IPS DF 4.7 (cell line): ENCODE data around the gene INPP4B.

Experiments used
- DNase-seq: peaks from one replicate; pipeline ENCODE4 v3.0.0-alpha.2; 2013; ENCODE audit warnings: low spot score; ENCODE audit errors: extremely low read depth

INPP4B gene

GRCh38 chr4:142353149-142353738 lies 492.9 kb downstream of the INPP4B start:
- DNase-seq, result no peak

DNA sequence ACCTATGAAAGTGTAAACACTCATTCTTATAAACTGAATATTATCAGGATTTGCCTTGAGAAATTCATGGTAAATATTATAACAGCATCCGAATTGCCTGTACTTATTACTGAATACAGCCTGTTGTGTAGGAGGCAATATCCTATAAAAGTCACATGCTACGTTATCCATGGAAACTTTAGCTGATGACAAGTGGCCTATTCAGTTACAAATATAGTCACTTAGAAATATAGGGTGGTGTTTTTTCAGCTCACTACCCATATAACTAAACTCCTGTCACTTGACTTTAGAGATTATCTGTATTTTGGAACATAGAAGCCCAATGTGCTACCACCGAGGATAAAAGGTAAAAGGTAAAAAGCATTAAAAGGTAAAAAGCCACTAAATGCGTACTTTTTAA lies 493.4 kb downstream of the INPP4B start:
- DNase-seq, result no peak

DNA sequence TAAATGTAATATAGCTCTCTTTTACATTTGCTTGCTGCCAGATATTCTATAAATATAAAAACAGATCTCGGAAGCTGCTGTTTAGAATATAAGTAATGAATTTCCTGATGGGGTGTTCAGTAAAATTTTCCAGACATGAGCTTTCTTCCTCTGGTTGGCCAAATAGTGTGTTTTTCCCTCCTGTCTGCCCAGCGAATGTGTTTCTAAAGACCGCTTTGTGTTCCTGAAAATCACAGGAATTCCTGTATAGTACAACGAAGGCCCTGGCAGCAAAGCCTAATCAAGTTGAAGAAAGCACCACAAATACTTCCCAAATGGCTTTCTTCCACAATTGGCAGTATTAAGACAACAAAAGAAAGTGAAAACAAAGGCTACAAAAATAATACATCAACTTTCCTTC lies 494.1 kb downstream of the INPP4B start:
- no peak for DNase-seq

DNA sequence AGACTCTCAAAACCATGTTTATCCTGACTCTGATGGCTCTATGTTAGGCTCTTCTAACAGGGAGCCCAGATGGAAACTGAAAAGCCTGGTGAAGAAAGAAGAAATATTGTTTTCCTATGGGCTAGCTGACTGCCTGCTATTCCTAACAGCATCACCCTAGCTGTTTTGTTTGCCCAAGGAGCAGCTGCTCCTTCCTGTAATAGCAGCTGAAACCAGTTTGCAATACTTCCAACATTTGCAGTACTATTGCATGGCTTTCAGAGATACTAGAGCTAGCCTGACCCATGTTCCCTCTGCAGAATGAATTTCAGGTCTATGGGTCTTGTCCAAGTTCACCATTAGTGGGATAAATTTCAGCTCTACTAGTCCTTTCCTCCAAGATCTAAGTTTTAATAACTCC lies 495.2 kb downstream of the INPP4B start:
- DNase-seq, result no peak

DNA sequence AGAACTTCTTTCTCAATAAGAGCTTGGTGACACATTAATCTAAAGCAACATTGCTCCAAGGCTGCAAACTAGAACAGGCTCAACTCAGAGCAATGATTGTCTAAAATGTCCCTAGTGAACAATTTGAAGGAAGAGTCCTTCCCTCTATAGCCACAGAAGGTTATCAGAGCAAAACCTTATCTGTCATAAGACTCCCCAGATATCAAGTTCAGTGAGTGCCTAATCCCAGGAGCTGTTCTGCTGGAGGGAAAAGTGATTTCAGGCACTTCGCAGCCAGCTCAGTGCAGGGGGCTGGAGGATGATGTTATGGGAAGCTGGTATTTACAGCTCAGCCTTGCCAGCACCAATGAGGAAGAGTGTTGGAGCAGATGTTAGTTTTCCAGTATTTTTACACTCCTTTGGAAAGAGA lies 497.5 kb downstream of the INPP4B start:
- DNase-seq, result no peak

DNA sequence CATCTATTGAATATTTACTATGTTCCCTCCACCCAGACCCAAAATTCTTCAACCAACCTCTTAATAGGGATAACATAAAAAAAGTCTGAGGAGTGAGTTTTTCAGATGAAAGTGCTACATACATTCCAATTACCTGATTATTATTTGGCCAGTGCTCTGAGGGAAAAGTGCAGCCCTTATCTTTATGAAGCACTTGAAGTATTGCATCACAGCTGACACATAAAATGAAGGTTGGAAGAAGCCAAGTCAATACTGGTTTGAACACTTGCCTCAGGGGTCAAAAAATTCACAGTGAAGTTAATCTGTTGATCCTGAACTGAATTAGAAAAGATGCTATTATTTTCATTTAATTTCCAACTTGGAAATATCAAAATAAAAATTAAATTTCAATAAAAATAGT lies 498.9 kb downstream of the INPP4B start:
- DNase-seq, result no peak

DNA sequence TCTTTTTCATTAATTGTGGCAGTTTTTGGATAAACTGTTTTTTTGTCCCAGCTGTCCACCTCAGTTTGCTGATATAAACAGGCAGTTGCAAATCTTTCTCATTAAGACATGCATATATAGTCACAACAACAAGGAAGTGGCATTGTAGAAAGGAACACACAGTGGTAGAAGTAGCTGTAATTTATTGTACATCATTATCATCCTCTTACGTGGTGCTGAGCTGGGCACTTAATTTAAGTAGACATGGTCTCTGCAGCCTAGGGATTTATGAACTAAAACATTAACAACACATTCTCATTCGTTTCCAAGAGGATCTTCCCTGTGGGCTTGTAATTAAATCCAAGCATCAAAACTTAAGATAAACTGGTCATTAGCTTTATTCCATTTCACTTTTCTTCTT lies 500.2 kb downstream of the INPP4B start:
- DNase-seq, result no peak

DNA sequence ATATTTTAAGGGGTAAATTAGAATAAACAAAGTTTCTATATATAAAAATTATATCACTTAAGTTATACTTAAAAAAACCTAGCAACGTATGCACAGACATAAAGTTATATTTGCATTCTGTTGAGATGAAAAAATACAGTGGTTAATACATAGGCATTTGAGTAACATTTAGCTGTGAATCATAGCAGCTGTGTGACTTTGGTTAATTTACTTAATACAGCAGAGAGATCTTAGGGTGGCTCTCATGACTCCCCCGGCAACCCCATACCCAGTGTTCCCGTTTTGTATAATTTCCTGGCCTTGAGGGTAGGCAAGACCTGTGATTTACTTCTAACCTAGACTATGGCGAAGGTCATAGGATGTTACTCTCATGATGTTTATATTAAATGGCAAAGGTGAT lies 504.8 kb downstream of the INPP4B start:
- DNase-seq, result no peak

- DNase-seq, result no peak
Measured at GRCh38 chr4:142339053-142339452, 507.0 kb downstream of the INPP4B start.

DNA sequence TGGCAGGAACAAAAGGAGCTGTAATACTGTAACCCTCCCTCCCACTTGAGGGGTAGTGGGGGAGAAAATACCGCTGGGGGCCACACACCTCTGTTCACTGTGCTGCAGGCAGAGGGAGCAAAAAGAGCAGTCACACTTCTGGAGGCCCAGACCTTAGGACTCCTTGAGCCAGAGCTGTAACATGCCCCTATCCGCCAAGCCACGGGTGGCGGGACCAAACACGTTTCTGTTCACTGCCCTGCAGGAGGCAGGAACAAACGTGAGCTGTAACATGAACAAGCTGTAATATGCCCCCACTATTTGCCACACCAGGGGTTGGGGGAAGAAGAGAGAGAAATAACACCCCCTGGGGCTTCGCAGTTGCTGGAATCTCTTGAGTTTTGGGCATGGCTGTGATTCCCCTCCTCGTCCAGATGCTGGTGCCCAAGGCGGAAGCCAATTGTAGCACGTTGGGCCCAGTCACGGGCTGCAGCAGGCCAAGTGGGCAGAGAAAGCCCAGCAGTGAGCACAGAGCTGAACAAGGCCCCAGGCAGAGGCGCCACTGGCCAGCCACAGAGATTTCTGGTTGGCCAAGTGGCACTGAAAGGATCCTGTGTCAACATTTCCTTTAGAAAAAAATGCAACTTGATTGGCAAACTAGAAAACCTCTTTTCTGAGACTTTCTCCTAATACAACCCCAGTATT lies 509.7 kb downstream of the INPP4B start:
- no peak for DNase-seq

- no peak for DNase-seq
Measured at GRCh38 chr4:142334931-142335330, 511.2 kb downstream of the INPP4B start.

- DNase-seq, result no peak
Measured at GRCh38 chr4:142331646-142332045, 514.5 kb downstream of the INPP4B start.

- DNase-seq, result no peak
Measured at GRCh38 chr4:142331132-142331531, 515.0 kb downstream of the INPP4B start.

GRCh38 chr4:142330311-142330710 lies 515.8 kb downstream of the INPP4B start:
- DNase-seq, result no peak

- no peak for DNase-seq
Measured at GRCh38 chr4:142329313-142329712, 516.8 kb downstream of the INPP4B start.

DNA sequence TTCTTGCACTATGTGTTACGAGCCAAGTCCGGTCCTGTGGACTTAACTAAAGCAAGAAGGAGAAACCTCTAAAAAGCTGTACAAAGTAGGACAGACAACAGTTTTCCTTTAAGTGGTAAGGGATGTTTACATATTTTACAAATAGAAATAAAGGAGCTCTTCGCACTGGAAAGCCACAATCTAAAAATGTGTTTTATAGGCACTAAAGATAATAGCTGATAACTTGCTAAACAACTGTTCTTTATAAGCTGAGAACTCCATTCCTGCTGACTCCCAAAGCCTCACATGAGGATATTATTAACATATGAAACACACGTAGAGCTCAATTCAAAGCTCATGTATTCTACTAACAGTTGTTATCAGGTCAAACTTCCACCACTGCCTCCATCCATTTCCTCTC lies 519.9 kb downstream of the INPP4B start:
- DNase-seq, result no peak

- DNase-seq, result no peak
Measured at GRCh38 chr4:142324572-142324971, 521.5 kb downstream of the INPP4B start.

DNA sequence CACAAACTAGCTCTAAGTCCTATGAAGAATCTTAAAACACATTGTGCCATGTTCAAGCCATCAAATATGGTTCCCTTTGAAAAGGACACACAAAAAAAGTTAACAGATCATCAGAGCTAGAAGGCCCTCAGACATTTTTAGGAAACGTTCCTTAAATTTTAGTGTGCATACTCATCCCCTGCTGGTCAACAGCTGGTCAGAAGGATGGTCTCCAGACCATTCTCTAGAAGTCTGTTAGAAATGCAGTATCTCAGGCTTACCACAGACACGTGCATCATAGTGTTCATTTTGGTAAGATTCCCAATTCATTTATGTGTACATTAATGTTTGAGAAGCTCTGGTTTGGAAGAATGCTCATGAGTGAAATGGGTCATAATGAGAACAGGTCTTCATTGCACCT lies 523.1 kb downstream of the INPP4B start:
- no peak for DNase-seq

DNA sequence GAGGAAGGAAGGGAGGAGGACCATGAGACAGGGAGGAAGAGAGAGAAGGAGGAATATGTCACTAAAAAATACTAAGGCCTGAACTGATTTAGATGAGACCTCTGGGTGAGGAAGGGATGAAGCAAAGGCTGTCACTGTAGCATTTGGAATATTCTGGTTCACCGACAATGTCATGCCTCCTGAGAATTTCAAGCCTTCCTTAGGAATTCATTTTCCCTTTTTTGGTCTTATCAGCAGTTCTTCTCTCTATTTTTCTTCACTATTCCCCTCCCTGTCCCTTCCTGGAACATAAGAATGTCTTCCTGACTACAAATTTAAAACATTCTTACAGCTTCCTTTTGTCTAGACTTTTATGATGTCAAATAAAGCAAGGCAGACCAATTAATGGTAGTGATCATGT lies 527.8 kb downstream of the INPP4B start:
- no peak for DNase-seq

- no peak for DNase-seq
Measured at GRCh38 chr4:142316913-142317312, 529.2 kb downstream of the INPP4B start.

- DNase-seq, result no peak
Measured at GRCh38 chr4:142316025-142316424, 530.1 kb downstream of the INPP4B start.

GRCh38 chr4:142314686-142315085 lies 531.4 kb downstream of the INPP4B start:
- no peak for DNase-seq

DNA sequence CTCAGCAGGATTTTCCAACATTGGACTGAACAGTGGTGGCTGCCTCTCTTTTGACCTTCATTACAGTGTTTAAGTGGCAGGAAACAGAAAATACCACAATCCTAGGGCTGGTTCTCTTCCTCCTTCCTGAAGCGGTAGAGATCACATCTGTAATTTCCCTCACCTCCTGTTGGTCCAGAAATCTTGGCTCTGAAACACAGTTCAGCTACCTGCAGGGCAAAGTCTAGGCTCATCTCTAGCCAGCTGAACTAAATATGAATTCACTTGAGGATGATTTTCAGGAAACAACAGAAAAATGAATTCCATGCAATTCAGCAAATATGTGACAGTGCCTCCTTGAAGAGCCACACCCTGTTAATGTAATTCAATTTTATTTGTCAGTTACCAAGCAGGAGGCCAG lies 531.9 kb downstream of the INPP4B start:
- DNase-seq, result no peak
